WTC11 (cell line): ENCODE data around the gene SPRED2. TPM values are rescaled to one million over a fixed set of nuclear protein-coding genes. Genes with fewer than 3 reads are reported as not detected.

Experiments
- ATAC-seq: fragments of 200-7000 bp; cut with Tn5 transposase; 2 replicates; pipeline ENCODE4 v1.10.0; 2021; ENCODE audit warnings: mild to moderate bottlenecking, moderate library complexity
- CTCF ChIA-PET: fragments of 300-600 bp; sonication (Branson Sonifier 250); formaldehyde crosslinking; loops from one replicate; lab custom pipeline; 2021; ENCODE audit warnings: antibody characterized with exemption; lab: Charles Lee
- POLR2A ChIA-PET: fragments of 350-600 bp; sonication (Branson Sonifier 250); formaldehyde crosslinking; loops from one replicate; lab custom pipeline; 2021; ENCODE audit warnings: antibody characterized with exemption; lab: Charles Lee
- DNase-seq: peaks from one replicate; pipeline ENCODE4 v3.0.0; 2021; ENCODE audit warnings: low spot score
- H3K27ac Mint-ChIP-seq: 2 replicates; pipeline ENCODE4 v1.8.0; 2021; ENCODE audit warnings: mixed read lengths
- H3K27me3 Mint-ChIP-seq: 2 replicates; pipeline ENCODE4 v1.8.0; 2021; ENCODE audit warnings: low read depth, mild to moderate bottlenecking, moderate library complexity, mixed read lengths
- H3K36me3 Mint-ChIP-seq: 2 replicates; pipeline ENCODE4 v1.8.0; 2021; ENCODE audit warnings: mixed read lengths
- H3K4me1 Mint-ChIP-seq: 2 replicates; pipeline ENCODE4 v1.8.0; 2022; ENCODE audit warnings: mixed read lengths
- H3K4me3 Mint-ChIP-seq: 2 replicates; pipeline ENCODE4 v1.8.0; 2021; ENCODE audit warnings: mild to moderate bottlenecking, moderate library complexity, mixed read lengths
- H3K9me3 Mint-ChIP-seq: 2 replicates; pipeline ENCODE4 v1.8.0; 2021; ENCODE audit warnings: mixed read lengths
- ATF1 ChIP-seq: sonication (generic); formaldehyde crosslinking; IDR thresholded peaks from 2 replicates; pipeline ENCODE4 v1.8.1; 2023; ENCODE audit warnings: mild to moderate bottlenecking, moderate library complexity, missing genetic modification reagents
- CBFB ChIP-seq: sonication (generic); formaldehyde crosslinking; IDR thresholded peaks from 2 replicates; pipeline ENCODE4 v1.8.1; 2022; ENCODE audit warnings: mild to moderate bottlenecking, low read depth, missing genetic modification reagents
- CREM ChIP-seq: sonication (generic); formaldehyde crosslinking; IDR thresholded peaks from 2 replicates; pipeline ENCODE4 v1.8.1; 2022; ENCODE audit warnings: mild to moderate bottlenecking, missing genetic modification reagents, moderate library complexity
- ESRRA ChIP-seq: sonication (generic); formaldehyde crosslinking; IDR thresholded peaks from 2 replicates; pipeline ENCODE4 v1.8.1; 2022; ENCODE audit warnings: mild to moderate bottlenecking, missing genetic modification reagents, borderline replicate concordance
- FOXK1 ChIP-seq: sonication (generic); formaldehyde crosslinking; IDR thresholded peaks from 2 replicates; pipeline ENCODE4 v1.8.0; 2022; ENCODE audit warnings: mild to moderate bottlenecking, moderate library complexity, missing genetic modification reagents
- GABPB1 ChIP-seq: sonication (generic); formaldehyde crosslinking; IDR thresholded peaks from 2 replicates; pipeline ENCODE4 v1.8.1; 2023; ENCODE audit warnings: mild to moderate bottlenecking, missing genetic modification reagents
- JUN ChIP-seq: sonication (generic); formaldehyde crosslinking; IDR thresholded peaks from 2 replicates; pipeline ENCODE4 v1.8.0; 2023; ENCODE audit warnings: mild to moderate bottlenecking, missing genetic modification reagents
- MXD4 ChIP-seq: fragments of 250-450 bp; sonication (Bioruptor Pico); IDR thresholded peaks from 2 replicates; pipeline ENCODE4 v1.8.0; 2021; ENCODE audit warnings: mild to moderate bottlenecking, moderate library complexity, borderline replicate concordance
- NFE2L1 ChIP-seq: sonication (generic); formaldehyde crosslinking; IDR thresholded peaks from 2 replicates; pipeline ENCODE4 v1.8.1; 2023; ENCODE audit warnings: missing genetic modification reagents
- PRRX2 ChIP-seq: fragments of 250-450 bp; sonication (Bioruptor Pico); IDR thresholded peaks from 2 replicates; pipeline ENCODE4 v1.8.0; 2021; ENCODE audit warnings: mild to moderate bottlenecking
- ZNF121 ChIP-seq: sonication (generic); formaldehyde crosslinking; IDR thresholded peaks from 2 replicates; pipeline ENCODE4 v1.8.0; 2023; ENCODE audit warnings: missing genetic modification reagents
- ZNF317 ChIP-seq: sonication (generic); formaldehyde crosslinking; IDR thresholded peaks from 2 replicates; pipeline ENCODE4 v1.8.1; 2023; ENCODE audit warnings: low read depth, mild to moderate bottlenecking, moderate library complexity, missing genetic modification reagents, borderline replicate concordance
- total RNA-seq: library from RNA; stranded (reverse); gene quantifications from 3 replicates; pipeline ENCODE4 v1.2.3, GENCODE V29; 2021
- TF ChIP-seq, protein P1 (sequence below): fragments of 250-450 bp; sonication (Bioruptor Pico); IDR thresholded peaks from 2 replicates; pipeline ENCODE4 v1.9.0; 2021; ENCODE audit warnings: mild to moderate bottlenecking
- TF ChIP-seq, protein P2 (sequence below): sonication (generic); formaldehyde crosslinking; IDR thresholded peaks from 2 replicates; pipeline ENCODE4 v1.8.0; 2023; ENCODE audit warnings: mild to moderate bottlenecking, missing genetic modification reagents
- TF ChIP-seq, protein P3 (sequence below): sonication (generic); formaldehyde crosslinking; IDR thresholded peaks from 2 replicates; pipeline ENCODE4 v1.8.1; 2023; ENCODE audit warnings: mild to moderate bottlenecking, missing genetic modification reagents, moderate library complexity
- TF ChIP-seq, protein P4 (sequence below): sonication (generic); formaldehyde crosslinking; IDR thresholded peaks from 2 replicates; pipeline ENCODE4 v1.8.0; 2022; ENCODE audit warnings: mild to moderate bottlenecking, missing genetic modification reagents
- TF ChIP-seq, protein P5 (sequence below): fragments of 250-450 bp; sonication (Bioruptor Pico); IDR thresholded peaks from 2 replicates; pipeline ENCODE4 v1.9.0; 2021; ENCODE audit warnings: mild to moderate bottlenecking, borderline replicate concordance

SPRED2 gene
- total RNA-seq, 1 experiment from 2014 or later, result 34.1 TPM

DNA sequence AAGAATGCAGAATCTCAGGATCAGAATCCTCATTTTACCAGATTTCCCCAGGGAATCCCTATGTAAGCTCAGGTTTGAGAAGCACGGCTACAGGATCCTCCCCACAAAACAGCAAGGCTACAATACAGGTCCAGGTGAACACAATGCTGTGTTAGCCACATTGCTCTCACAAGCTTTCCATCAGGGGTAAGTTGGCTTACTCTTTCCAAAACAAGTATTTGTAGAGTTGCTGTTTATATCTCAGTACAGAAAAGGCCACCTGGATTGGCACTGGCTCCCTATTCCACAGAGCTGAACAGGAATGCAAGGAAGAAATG lies 11.0 kb downstream of the SPRED2 start (continued):
- TF ChIP-seq, protein P1, sequence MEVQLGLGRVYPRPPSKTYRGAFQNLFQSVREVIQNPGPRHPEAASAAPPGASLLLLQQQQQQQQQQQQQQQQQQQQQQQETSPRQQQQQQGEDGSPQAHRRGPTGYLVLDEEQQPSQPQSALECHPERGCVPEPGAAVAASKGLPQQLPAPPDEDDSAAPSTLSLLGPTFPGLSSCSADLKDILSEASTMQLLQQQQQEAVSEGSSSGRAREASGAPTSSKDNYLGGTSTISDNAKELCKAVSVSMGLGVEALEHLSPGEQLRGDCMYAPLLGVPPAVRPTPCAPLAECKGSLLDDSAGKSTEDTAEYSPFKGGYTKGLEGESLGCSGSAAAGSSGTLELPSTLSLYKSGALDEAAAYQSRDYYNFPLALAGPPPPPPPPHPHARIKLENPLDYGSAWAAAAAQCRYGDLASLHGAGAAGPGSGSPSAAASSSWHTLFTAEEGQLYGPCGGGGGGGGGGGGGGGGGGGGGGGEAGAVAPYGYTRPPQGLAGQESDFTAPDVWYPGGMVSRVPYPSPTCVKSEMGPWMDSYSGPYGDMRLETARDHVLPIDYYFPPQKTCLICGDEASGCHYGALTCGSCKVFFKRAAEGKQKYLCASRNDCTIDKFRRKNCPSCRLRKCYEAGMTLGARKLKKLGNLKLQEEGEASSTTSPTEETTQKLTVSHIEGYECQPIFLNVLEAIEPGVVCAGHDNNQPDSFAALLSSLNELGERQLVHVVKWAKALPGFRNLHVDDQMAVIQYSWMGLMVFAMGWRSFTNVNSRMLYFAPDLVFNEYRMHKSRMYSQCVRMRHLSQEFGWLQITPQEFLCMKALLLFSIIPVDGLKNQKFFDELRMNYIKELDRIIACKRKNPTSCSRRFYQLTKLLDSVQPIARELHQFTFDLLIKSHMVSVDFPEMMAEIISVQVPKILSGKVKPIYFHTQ (CRISPR knock-in tag), result no peak
- TF ChIP-seq, protein P2, sequence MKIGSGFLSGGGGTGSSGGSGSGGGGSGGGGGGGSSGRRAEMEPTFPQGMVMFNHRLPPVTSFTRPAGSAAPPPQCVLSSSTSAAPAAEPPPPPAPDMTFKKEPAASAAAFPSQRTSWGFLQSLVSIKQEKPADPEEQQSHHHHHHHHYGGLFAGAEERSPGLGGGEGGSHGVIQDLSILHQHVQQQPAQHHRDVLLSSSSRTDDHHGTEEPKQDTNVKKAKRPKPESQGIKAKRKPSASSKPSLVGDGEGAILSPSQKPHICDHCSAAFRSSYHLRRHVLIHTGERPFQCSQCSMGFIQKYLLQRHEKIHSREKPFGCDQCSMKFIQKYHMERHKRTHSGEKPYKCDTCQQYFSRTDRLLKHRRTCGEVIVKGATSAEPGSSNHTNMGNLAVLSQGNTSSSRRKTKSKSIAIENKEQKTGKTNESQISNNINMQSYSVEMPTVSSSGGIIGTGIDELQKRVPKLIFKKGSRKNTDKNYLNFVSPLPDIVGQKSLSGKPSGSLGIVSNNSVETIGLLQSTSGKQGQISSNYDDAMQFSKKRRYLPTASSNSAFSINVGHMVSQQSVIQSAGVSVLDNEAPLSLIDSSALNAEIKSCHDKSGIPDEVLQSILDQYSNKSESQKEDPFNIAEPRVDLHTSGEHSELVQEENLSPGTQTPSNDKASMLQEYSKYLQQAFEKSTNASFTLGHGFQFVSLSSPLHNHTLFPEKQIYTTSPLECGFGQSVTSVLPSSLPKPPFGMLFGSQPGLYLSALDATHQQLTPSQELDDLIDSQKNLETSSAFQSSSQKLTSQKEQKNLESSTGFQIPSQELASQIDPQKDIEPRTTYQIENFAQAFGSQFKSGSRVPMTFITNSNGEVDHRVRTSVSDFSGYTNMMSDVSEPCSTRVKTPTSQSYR (CRISPR knock-in tag), result no peak
- TF ChIP-seq ZNF317 (no peak), ZNF121 (no peak)

DNA sequence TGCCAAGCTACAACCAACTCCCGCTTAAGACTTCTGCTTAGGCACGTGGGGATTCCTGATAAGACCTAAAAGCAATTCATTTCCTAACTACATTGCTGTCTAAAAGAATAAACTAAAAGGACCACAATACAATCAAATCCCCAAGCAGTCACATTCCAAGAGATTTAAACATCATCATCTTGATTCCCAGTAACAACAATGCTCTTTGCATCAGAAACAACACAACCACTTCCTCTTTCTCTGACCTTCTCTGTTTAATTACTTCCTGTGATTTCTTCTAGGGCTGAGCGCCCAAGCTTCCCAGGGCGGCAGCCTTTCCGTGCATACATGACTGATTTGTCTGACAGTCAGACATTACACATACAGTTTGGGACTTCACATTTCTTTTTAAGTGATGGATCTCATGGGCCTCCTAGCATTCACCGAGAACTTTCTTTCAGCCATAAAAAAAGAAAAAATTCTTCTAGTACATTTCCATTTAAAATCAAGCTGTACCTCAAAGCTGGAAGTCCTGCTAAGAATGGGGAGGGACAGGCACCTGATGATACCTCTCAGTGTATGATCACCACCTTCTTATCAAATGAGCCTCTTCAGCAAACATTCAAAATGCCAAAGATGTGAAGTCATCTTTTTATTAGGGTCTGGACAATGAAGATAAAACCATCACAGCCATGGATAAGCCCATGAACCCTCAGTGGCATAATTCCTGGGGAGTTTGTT lies 11.5 kb downstream of the SPRED2 start:
- no peak for TF ChIP-seq PRRX2 (CRISPR knock-in tag)
- no peak for TF ChIP-seq MXD4 (CRISPR knock-in tag)
- TF ChIP-seq, protein P3, sequence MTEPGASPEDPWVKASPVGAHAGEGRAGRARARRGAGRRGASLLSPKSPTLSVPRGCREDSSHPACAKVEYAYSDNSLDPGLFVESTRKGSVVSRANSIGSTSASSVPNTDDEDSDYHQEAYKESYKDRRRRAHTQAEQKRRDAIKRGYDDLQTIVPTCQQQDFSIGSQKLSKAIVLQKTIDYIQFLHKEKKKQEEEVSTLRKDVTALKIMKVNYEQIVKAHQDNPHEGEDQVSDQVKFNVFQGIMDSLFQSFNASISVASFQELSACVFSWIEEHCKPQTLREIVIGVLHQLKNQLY (CRISPR knock-in tag), result no peak
- TF ChIP-seq, protein P4, sequence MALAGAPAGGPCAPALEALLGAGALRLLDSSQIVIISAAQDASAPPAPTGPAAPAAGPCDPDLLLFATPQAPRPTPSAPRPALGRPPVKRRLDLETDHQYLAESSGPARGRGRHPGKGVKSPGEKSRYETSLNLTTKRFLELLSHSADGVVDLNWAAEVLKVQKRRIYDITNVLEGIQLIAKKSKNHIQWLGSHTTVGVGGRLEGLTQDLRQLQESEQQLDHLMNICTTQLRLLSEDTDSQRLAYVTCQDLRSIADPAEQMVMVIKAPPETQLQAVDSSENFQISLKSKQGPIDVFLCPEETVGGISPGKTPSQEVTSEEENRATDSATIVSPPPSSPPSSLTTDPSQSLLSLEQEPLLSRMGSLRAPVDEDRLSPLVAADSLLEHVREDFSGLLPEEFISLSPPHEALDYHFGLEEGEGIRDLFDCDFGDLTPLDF (CRISPR knock-in tag), result no peak
- no peak for TF ChIP-seq CREM (CRISPR knock-in tag)
- no peak for TF ChIP-seq NFE2L1 (CRISPR knock-in tag)
- TF ChIP-seq JUN (CRISPR knock-in tag), result no peak
- TF ChIP-seq ESRRA, result no peak
- TF ChIP-seq, protein P5, sequence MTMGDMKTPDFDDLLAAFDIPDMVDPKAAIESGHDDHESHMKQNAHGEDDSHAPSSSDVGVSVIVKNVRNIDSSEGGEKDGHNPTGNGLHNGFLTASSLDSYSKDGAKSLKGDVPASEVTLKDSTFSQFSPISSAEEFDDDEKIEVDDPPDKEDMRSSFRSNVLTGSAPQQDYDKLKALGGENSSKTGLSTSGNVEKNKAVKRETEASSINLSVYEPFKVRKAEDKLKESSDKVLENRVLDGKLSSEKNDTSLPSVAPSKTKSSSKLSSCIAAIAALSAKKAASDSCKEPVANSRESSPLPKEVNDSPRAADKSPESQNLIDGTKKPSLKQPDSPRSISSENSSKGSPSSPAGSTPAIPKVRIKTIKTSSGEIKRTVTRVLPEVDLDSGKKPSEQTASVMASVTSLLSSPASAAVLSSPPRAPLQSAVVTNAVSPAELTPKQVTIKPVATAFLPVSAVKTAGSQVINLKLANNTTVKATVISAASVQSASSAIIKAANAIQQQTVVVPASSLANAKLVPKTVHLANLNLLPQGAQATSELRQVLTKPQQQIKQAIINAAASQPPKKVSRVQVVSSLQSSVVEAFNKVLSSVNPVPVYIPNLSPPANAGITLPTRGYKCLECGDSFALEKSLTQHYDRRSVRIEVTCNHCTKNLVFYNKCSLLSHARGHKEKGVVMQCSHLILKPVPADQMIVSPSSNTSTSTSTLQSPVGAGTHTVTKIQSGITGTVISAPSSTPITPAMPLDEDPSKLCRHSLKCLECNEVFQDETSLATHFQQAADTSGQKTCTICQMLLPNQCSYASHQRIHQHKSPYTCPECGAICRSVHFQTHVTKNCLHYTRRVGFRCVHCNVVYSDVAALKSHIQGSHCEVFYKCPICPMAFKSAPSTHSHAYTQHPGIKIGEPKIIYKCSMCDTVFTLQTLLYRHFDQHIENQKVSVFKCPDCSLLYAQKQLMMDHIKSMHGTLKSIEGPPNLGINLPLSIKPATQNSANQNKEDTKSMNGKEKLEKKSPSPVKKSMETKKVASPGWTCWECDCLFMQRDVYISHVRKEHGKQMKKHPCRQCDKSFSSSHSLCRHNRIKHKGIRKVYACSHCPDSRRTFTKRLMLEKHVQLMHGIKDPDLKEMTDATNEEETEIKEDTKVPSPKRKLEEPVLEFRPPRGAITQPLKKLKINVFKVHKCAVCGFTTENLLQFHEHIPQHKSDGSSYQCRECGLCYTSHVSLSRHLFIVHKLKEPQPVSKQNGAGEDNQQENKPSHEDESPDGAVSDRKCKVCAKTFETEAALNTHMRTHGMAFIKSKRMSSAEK, result no peak
- no peak for TF ChIP-seq ATF1
- no peak for TF ChIP-seq GABPB1 (CRISPR knock-in tag)
- TF ChIP-seq FOXK1, result no peak
- no peak for TF ChIP-seq CBFB (CRISPR knock-in tag)

More for the DNA sequence above, 11.5 kb downstream of the SPRED2 start:
- Mint-ChIP-seq H3K4me1 (peaks cover 43% of the 10 kb centered on the region), H3K36me3 (no peaks in the 10 kb centered on the region), H3K4me3 (no peak overlapping the region), H3K27ac (peak overlapping the region; percentile 92), H3K9me3 (no peaks in the 10 kb centered on the region), H3K27me3 (no peaks in the 10 kb centered on the region; the same call in 1 of the 2 replicates)
- no peak for DNase-seq
- CTCF ChIA-PET, result interaction anchor here (0.6 to 1.3 kb wide), 4 partner anchors 10 to 504 kb away, joined by 3 to 5 read pairs (median 4); no protein-coding TSS in a partner anchor
- ATAC-seq, result peak; percentile 61
- POLR2A ChIA-PET, result interaction anchor here (1.3 kb wide), 1 partner anchor 17 kb away, joined by 3 read pairs; no protein-coding TSS in a partner anchor
